Subcutaneous preadipocyte (primary cell): ENCODE results near the gene SAMSN1. TPM values are rescaled to one million over a fixed set of nuclear protein-coding genes. Genes with fewer than 3 reads are reported as not detected.

Experiments
- total RNA-seq: library from RNA; depleted of rRNA; stranded (reverse); fragments of >200 nt; gene quantifications from 2 replicates; pipeline ENCODE4 v1.2.3, GENCODE V29; 2012

The SAMSN1 gene
- not detected in 2 replicates for total RNA-seq

GRCh38 chr21:14545906-14546480 is at the start of gene SAMSN1:
Gene SAMSN1 (minus strand): TSS chr21:14546315. CDS start chr21:14546261, 54 bp downstream.

Other genes starting within 250 kb of the SAMSN1 start
- gene HSPA13, start 163.2 kb downstream of the SAMSN1 start, total RNA-seq = 30.9 and 41.1 TPM in 2 replicates